A673 (cell line): ENCODE results near the gene RALGPS1. TPM values are rescaled to one million over a fixed set of nuclear protein-coding genes. Genes with fewer than 3 reads are reported as not detected.

Source experiments
- BruUV-seq: library from RNA; stranded (reverse); fragments of 400-500 nt; replicated peaks from 2 replicates; lab custom pipeline; 2021; lab: Mats Ljungman, UMichigan
- CTCF ChIA-PET: fragments of 300-600 bp; sonication (Branson Sonifier 250); formaldehyde crosslinking; loops from one replicate; lab custom pipeline; 2022; ENCODE audit warnings: antibody characterized with exemption; lab: Charles Lee
- POLR2A ChIA-PET: fragments of 300-600 bp; sonication (Branson Sonifier 250); formaldehyde crosslinking; loops from one replicate; lab custom pipeline; 2022; ENCODE audit warnings: antibody characterized with exemption; ENCODE audit not compliant: low non-redundant PET; lab: Charles Lee
- DNase-seq: peaks from one replicate; pipeline ENCODE4 v3.0.0-alpha.2; 2015; ENCODE audit warnings: low spot score
- H3K27ac ChIP-seq: fragments of 200-600 bp; sonication (generic); 2 replicates; pipeline ENCODE4 v1.5.1; 2016; ENCODE audit warnings: mixed run types, low read depth, mild to moderate bottlenecking, mixed read lengths, antibody characterized with exemption, low read length; ENCODE audit not compliant: poor library complexity, severe bottlenecking
- H3K27me3 ChIP-seq: fragments of 200-600 bp; sonication (generic); replicated peaks from 2 replicates; pipeline ENCODE4 v1.6.1; 2017; ENCODE audit warnings: mixed run types, low read depth, mild to moderate bottlenecking, mixed read lengths, antibody characterized with exemption, low read length; ENCODE audit not compliant: insufficient read depth, poor library complexity
- H3K36me3 ChIP-seq: fragments of 200-600 bp; sonication (generic); 2 replicates; pipeline ENCODE4 v1.6.1; 2016; ENCODE audit warnings: mixed run types, mild to moderate bottlenecking, mixed read lengths, antibody characterized with exemption, low read length; ENCODE audit not compliant: insufficient read depth, poor library complexity, severe bottlenecking
- H3K4me1 ChIP-seq: fragments of 200-600 bp; sonication (generic); 2 replicates; pipeline ENCODE4 v1.6.1; 2017; ENCODE audit warnings: mixed run types, mild to moderate bottlenecking, mixed read lengths, antibody characterized with exemption, low read length; ENCODE audit not compliant: insufficient read depth, poor library complexity, severe bottlenecking
- H3K4me3 ChIP-seq: fragments of 200-600 bp; sonication (generic); 2 replicates; pipeline ENCODE4 v1.5.1; 2016; ENCODE audit warnings: low read depth, mixed run types, mild to moderate bottlenecking, mixed read lengths, low read length; ENCODE audit not compliant: poor library complexity, severe bottlenecking
- H3K9me3 ChIP-seq: fragments of 200-600 bp; sonication (generic); 2 replicates; pipeline ENCODE4 v1.6.1; 2016; ENCODE audit warnings: mixed run types, low read depth, mild to moderate bottlenecking, mixed read lengths, antibody characterized with exemption, low read length; ENCODE audit not compliant: poor library complexity, severe bottlenecking
- EZH2 ChIP-seq: fragments of 200-600 bp; sonication (generic); IDR thresholded peaks from 2 replicates; pipeline ENCODE4 v1.6.1; 2017; ENCODE audit warnings: borderline replicate concordance, low read depth, mild to moderate bottlenecking, mixed read lengths, antibody characterized with exemption, low read length; ENCODE audit not compliant: poor library complexity, severe bottlenecking
- intact Hi-C: fragments of 100-400 bp; cut with micrococcal nuclease; formaldehyde crosslinking; loops from one replicate; pipeline ENCODE4 v1.10.0; 2022; ENCODE audit not compliant: unreplicated experiment
- total RNA-seq: library from RNA; stranded (reverse); gene quantifications from 2 replicates; pipeline ENCODE4 v1.2.3, GENCODE V29; 2021
- TF ChIP-seq, protein P1 (sequence below): fragments of 300-800, 200-600 bp; sonication (generic); conservative IDR thresholded peaks from 2 replicates; pipeline ENCODE4 v1.5.1; 2017; ENCODE audit warnings: low read depth, mild to moderate bottlenecking, antibody characterized with exemption, low read length, moderate library complexity, mixed read lengths

Gene RALGPS1
- total RNA-seq, 1 experiment from 2014 or later: 3.9 TPM

DNA sequence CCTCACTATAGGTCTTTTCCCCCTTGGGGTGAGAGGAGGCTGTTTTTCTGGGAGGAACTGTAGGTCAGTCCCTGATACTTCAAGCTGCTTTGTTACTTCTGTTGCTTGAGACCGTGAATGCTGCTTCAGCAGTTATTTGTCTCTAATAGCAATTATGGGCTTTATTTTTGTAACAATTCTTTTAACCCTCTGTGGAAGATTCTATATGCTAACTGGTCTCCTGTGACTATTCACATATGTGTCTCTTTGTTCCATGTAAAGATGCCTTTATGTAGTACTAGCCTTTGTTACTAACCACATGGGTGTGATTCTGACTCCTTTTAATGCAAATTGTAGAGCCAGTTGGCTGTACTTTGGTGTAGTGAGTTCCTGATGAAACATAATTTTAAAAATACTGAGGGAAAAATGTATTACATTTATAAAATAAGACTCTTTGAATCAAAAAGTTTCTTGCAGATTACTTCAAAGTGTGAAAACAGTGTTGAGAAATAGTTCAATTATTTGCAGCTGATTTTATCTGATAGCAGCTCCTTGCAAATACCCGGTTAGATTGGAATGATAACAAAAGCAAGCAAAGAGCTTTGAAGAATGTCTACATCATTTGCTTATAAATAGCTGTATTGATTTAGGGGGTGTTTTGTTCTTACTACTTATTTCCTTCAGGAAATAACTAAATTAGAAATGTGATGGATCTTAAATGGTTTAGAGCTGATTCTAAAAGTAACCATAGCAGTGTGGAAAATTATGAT, 161.2 kb downstream of the RALGPS1 start:
- DNase-seq: peak; percentile 6
- H3K36me3 ChIP-seq: no peaks in the 10 kb centered on the region
- no peaks in the 10 kb centered on the region for H3K9me3 ChIP-seq
- POLR2A ChIA-PET: no interaction called here
- BruUV-seq: no TSS peak
- CTCF ChIA-PET: no interaction called here
- TF ChIP-seq, protein P1, sequence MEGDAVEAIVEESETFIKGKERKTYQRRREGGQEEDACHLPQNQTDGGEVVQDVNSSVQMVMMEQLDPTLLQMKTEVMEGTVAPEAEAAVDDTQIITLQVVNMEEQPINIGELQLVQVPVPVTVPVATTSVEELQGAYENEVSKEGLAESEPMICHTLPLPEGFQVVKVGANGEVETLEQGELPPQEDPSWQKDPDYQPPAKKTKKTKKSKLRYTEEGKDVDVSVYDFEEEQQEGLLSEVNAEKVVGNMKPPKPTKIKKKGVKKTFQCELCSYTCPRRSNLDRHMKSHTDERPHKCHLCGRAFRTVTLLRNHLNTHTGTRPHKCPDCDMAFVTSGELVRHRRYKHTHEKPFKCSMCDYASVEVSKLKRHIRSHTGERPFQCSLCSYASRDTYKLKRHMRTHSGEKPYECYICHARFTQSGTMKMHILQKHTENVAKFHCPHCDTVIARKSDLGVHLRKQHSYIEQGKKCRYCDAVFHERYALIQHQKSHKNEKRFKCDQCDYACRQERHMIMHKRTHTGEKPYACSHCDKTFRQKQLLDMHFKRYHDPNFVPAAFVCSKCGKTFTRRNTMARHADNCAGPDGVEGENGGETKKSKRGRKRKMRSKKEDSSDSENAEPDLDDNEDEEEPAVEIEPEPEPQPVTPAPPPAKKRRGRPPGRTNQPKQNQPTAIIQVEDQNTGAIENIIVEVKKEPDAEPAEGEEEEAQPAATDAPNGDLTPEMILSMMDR: no peak
- no peak for TF ChIP-seq EZH2
- intact Hi-C loops: no loop called here
- no peak overlapping the region for H3K4me3 ChIP-seq
- H3K4me1 ChIP-seq: no peaks in the 10 kb centered on the region
- H3K27me3 ChIP-seq: no peaks in the 10 kb centered on the region
- H3K27ac ChIP-seq: no peak overlapping the region

DNA sequence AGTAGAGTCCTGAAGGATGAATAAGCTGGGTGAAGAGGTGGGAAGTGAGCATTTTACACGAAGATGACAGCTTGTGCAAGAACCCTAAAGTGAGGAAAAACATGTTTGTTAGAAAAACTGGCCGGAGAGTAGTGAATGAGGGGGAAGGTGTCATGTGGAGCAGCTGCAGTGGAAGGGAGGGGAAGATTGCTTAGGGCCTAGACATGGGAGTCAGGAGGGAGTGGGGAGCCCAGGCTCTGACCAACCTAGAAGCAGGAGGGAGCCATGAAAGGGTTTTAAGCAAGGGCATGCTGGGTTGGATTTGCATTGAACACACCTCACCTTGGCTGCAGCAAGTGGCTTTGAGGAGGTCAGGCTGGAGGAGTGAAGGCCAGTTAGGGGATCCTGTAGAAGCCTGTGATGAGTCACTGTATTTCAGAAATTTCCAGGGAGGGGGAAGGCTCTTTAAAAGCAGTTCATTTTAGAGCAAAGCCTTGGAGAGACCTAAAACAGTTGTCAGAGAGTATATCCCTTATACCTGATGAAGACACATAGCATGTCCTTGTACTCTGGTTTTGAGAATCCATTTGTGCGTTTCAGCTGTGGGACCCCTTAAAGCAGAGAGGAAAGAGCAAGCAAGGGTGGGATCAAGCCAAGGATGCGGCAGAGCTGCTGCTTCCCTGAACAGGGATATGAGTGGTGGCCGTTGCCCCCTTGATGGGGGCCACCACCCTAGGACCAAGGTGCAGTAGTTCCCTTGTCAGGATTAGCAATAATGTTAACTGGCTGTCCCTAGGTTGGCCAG, 162.5 kb downstream of the RALGPS1 start:
- ChIA-PET CTCF (no interaction called here), POLR2A (interaction anchor here (0.6 kb wide), 1 partner anchor 253 kb away, joined by 25 read pairs; no protein-coding TSS in a partner anchor)
- Histone ChIP-seq H3K36me3 (no peaks in the 10 kb centered on the region), H3K27ac (no peak overlapping the region), H3K4me1 (no peaks in the 10 kb centered on the region), H3K9me3 (no peaks in the 10 kb centered on the region), H3K4me3 (no peak overlapping the region), H3K27me3 (no peaks in the 10 kb centered on the region)
- intact Hi-C loops: no loop called here
- no TSS peak for BruUV-seq
- DNase-seq: no peak
- TF ChIP-seq, protein P1: no peak

DNA sequence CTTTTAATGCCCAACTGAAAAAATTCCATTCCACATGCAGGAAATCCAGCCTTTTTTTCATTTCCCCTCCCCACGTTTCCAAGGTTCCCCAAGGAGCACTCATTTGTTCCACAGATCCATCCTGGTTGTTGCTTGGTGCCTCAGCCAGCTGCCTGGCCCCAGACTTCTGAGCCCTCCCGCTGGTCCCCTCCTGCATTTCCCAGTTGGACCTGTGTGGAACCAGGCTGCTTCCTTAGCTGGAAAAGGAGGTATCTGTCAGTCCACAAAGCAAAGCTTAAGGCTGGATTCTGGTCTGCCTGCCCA, 163.0 kb downstream of the RALGPS1 start:
- BruUV-seq: no TSS peak
- no peak for DNase-seq
- H3K27me3 ChIP-seq: no peaks in the 10 kb centered on the region
- TF ChIP-seq EZH2: no peak
- TF ChIP-seq, protein P1: no peak
- intact Hi-C loops: no loop called here
- CTCF ChIA-PET: no interaction called here
- no peak overlapping the region for H3K4me3 ChIP-seq
- POLR2A ChIA-PET: interaction anchor here (0.6 kb wide), 1 partner anchor 254 kb away, joined by 25 read pairs; no protein-coding TSS in a partner anchor
- no peaks in the 10 kb centered on the region for H3K36me3 ChIP-seq
- no peaks in the 10 kb centered on the region for H3K9me3 ChIP-seq
- no peak overlapping the region for H3K27ac ChIP-seq
- no peaks in the 10 kb centered on the region for H3K4me1 ChIP-seq
